ENCODE results near the gene TRDMT1.

DNA sequence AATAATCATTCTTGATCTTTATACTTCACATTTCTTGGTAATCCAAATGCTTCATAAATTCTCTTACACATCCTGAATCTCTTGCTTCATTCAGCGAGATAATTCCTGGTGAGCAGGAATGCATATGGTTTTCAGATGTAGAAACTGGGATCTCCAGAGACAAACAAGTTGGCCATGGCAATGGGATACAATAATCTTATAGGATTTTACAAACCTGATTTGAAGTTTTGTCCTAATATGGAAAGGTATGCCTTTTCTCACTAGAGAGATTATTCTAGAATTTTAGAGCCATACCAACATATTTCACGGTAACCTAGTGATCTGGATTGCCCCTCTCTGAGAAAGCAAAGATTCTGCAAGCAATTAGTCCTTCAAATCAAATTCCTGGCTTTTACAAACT lies 13.1 kb upstream of the TRDMT1 start:
- TF ChIP-seq, protein P1, sequence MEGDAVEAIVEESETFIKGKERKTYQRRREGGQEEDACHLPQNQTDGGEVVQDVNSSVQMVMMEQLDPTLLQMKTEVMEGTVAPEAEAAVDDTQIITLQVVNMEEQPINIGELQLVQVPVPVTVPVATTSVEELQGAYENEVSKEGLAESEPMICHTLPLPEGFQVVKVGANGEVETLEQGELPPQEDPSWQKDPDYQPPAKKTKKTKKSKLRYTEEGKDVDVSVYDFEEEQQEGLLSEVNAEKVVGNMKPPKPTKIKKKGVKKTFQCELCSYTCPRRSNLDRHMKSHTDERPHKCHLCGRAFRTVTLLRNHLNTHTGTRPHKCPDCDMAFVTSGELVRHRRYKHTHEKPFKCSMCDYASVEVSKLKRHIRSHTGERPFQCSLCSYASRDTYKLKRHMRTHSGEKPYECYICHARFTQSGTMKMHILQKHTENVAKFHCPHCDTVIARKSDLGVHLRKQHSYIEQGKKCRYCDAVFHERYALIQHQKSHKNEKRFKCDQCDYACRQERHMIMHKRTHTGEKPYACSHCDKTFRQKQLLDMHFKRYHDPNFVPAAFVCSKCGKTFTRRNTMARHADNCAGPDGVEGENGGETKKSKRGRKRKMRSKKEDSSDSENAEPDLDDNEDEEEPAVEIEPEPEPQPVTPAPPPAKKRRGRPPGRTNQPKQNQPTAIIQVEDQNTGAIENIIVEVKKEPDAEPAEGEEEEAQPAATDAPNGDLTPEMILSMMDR (IDR thresholded peaks at IDR 0.05) = no peak
- no peak for TF ChIP-seq POLR2A (IDR thresholded peaks at IDR 0.05)

All from transverse colon (tissue), 3 donors.